Measurements from ENCODE around the gene ACTRT2.

ACTRT2 gene

DNA sequence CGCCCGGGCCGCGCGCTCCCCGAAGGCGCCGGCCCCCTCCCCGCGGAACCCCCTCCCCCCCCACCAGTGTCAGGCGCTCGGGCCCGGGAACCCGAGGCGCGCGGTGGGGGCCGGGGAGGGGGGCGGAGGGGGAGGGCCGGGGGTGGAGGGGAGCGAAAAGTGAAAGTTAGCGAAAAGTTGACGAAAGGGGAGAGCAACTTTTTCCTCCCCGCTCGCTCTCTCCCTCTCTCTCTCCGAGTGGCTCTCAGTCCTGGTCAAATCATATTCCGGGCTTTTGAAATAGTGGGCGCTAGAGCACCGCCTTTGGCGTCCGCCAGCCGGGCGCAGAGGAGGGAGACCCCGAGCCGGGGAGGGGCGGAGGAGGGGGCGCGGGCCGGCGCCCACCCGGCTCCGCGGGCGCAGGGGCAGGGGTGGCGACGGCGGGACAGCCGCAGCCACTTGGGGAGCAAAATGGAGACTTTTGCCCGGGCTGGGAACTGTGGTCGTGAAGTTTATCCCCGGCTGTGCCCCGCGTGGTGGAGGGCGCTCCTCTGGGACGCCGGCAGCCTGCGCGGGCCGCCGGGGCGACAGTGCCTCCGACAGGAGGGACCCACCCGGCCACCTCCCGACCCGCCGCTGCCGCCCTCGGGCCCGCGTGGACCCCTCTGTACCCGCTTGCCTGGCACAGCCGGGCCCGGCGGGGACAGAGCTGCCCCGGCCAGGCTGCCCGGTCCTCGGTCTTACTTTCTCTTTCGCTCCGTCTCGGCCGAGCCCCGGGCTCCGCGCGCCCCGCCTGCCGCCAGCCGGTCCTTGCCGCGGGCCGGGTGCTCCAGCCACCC is 48.4 kb downstream of the ACTRT2 start:
- peak; percentile 55 for DNase-seq (ENCODE audit: low spot score)

DNA sequence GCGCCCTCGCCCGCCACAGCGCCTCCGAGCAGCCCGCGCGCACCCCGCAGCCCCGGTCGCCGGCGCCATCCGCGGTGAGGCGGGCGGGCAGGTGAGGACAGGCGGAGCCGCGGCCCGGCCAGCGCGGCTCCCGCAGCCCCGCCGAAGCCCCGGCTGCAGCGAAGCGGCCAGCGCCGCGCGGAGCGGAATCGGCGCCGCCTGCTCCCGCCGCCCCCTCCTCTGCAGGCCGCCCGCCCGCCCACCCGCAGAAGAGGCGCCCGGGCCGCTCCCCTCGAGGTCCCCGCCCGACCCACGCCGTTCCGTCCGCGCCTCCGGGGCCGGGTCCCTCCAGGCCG is 49.0 kb downstream of the ACTRT2 start:
- no peak for DNase-seq (ENCODE audit: low spot score)

DNA sequence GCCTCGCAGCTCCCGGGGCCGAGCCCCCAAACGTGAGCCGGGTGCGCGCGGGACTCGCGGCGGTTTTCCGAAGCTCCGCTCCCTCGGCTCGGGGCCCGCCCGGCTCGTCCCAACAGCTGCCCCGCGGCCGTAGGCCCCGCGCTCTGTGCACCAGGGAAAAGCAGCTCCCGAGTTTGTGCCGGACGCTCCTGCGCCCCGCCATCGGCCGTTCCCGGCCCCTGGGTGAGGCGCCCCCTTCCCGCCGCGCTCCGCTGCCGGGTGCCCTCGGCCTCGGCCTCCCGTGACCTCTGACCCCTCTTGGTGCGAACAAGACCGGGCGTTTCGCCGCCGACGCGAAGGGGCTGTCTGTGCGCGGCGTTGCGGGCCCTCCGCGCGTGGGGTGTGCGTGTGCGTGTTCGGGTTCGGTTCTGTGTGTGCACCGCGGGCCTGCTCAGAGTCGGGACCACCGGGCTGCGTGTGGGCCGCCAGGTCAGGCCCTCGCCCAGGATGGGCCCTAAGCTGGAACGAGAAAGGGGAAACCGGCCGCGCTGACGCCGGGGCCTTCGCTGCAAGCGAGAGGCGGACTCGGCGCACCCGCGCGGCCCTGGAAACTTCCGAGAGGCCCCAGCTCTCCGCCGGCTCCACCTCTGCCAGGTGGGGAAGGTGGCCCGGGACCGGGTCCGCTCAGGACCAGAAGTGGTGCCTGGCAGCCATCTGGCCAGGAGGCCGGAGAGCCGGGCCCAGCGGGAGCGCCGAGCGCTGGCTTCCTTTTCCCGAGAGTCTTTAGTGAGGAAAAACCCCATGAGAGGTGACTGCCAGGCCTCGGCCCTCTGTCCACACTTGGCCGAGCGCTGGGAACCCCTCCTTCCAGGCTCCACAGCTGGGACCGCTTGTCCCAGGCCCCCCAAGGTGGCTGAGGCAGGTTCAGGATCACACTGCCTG is 49.6 kb downstream of the ACTRT2 start:
- no peak for DNase-seq (ENCODE audit: low spot score)

DNA sequence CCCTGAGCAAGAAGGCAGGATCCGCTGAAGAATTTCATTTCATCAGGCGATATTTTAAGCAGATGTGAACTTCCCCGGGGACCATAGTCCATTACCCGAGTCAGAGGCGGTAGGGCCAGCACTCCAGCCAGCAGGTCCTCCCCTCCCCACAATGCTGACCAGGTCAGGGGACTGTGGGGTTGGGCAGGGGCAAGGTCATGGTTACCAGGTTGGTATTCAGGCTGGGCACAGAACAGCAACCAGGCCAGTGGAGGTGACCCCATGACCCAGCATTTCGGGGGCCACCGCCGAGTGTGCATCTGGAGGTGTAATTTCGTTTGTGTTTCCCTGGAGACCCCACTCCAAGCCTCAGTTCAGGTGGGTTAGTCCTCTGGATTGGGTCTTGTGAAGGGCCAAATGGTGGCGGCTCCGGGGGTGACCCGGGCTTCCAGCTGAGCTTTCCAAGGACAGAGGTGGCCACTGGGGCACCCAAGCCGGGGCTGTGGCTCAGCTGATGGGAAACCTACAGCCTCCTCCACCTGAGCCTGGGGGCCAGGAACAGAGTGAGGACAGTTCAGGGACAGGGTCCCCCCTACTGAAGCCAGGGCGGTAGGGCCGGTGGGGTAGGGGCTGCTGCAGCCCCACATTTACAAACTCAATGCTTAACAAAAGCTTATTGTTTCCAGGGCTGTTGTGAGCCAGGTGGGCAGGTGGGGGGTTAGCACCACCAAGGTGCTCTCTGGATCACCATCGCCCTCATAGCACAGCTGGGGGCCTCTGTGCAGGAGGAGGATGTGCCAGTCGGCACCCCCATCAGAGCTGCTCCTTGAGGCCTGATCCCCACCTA is 50.5 kb downstream of the ACTRT2 start:
- no peak for DNase-seq (ENCODE audit: low spot score)

Measured in pons (tissue), 1 donor.